NCI-H2081 treated with DMSO at 0.1 percent for 48 hours (cell line): ENCODE results near the gene ASB10.

Experiments
- DNase-seq: peaks from one replicate; lab custom pipeline; 2025; lab: John Stamatoyannopoulos, UW

ASB10 gene

DNA sequence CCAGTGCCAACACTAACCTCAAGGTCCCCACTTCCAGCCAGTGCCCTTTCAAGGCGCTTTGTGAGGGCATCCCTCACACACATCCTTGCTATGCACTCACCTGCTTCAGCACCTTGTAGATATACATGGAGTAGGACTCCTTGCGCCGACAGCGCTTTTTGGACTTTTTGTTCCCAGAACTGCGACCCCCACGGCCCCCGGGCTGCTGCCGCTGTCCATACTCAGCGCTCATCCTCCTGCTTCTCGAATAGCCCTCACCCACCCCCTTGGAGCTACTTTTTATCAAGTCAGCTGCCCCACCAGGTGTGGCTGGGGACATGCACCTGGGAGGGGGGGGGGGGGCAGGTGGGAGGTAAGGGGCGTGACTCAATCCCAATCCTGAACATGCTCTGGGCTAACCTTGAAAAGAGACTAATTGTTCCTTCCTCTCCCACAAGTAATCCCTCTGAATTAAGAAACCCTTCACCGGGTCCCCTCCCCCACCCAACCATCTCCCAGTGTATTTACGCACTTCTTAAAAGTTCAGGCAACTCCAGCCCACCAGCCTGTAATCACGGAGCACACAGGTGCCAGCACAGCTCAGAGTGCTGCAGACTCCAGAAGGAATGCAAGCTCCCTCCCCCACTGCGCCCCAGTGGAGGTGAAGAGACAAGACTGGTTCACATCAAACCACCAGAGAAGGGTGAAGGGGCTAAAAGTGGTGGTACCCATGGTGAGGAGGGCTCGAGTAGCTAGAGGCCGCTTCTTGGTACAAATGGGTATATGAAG, 23.2 kb upstream of the ASB10 start, which contains the start of gene H2BK1:
Gene H2BK1 (minus strand): TSS at position 402 of the 768 bp plus-strand sequence. CDS start 170 bp downstream, at position 232.
- DNase-seq, result no peak

DNA sequence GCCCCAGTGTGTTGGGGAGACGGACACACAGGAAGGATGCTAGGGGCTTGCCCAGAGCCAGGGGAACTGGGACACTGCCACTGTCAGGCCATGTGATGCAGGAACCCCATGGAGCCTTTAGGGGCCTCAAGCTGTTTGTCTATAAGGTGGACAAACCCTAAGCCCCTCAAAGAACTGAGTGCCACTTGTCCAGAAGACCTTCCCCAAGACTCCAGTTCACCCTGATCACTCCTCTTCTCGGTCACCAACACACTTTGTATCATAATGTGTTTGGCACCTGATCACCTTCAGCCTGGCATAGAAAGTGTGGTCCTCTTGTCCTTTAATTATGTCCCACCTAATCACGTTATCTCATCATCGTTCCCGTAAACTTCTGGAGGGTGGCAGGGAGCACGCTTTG, 22.5 kb upstream of the ASB10 start:
- no peak for DNase-seq

DNA sequence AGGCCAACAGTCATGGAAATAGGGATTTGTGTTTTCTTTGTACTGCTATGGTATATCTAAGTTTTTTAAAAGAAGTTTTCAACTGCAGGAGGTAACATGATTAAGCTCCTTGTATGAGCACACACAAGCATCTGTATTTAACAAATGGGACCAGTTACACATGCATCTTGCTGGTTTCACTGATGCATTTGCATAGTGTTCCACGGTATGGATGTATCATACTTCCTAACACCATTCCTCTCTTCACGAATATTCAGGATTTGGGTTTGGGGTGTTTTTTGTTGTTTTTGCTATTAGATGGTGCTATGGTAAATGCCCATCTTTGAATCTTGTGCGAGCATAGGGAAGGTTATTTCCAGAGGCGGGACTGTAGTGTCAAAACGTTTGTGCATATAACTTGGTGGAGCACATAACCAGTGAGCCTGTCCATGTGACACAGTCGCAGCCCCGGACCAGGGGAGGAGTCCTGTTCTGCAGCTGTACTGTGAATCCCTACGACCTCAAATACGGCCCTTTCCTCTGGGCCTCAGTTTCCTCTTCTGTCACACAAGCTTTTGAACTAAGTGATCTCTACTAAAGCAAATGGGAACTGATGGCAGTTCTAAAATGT, 21.3 kb upstream of the ASB10 start:
- no peak for DNase-seq

DNA sequence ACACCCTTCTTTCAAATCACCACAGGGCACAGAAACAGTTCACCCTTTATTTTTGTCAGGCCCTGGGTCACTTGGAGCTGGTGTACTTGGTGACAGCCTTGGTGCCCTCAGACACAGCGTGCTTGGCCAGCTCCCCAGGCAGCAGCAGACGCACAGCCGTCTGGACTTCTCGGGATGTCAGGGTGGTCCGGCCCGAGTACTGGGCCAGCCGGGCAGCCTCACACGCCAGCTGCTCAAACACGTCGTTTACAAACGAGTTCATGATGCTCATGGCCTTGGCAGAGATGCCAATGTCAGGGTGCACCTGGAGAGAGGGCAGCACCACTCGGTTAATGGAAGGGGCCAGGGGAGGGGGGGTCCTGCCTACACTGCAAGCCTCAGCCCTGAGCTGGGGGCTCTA, 20.8 kb upstream of the ASB10 start:
- no peak for DNase-seq

DNA sequence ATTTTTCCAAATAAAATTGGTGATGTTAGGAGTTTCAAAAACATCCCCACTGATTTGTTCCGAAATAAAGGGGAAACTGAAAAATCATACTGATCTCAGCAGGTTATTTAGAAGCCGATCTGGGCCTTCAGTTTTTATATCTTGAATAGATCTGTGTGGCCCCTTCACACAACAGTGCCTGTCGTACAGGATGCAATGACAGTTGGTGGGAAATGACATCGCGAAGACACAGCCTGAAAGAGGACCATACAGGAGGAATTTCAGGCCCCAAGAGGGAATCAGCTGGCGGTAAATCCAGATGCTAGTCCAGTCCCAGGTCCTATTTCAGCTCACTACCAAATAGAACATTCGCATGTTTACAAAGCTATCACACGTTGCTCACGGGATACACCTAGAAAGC, 20.3 kb upstream of the ASB10 start:
- no peak for DNase-seq

DNA sequence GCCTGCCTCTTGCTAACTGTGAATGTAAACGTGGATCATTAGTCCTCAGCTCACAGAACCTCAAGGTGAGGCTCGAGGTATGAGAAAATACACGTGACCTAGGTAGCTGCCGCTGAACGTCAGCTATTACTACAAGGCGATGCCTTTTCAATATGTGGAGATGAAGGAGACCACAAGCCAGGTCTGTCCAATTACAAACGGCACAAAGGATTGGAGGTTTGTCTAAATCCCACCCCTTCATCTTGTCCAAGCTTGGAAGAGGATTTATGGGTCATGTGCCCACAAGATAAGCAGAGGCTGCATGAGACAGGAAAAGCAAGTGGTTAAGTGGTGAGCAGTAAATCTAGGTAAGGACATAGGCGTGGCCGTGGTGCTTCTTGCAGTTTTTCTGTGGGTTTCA, 19.9 kb upstream of the ASB10 start:
- DNase-seq, result no peak

DNA sequence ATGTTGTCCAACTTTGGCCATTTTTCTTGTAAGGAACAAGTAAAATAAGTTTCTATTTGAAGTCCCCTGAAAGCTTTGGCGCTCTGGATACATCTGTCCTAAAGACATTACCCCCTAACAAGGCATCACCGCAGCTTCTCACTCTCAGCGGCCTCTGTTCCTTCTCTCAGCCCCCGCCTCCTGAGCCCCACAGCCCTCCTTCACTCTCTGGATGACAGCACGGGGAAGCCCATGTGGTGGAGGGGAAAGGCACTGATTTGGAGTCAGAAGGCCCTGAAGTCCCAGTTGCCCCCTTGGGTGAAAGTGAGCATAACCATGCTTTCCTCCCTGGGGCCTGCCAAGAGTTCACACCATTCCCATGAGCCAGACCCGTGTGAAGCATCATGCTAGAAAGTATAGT, 18.7 kb upstream of the ASB10 start:
- DNase-seq, result no peak

DNA sequence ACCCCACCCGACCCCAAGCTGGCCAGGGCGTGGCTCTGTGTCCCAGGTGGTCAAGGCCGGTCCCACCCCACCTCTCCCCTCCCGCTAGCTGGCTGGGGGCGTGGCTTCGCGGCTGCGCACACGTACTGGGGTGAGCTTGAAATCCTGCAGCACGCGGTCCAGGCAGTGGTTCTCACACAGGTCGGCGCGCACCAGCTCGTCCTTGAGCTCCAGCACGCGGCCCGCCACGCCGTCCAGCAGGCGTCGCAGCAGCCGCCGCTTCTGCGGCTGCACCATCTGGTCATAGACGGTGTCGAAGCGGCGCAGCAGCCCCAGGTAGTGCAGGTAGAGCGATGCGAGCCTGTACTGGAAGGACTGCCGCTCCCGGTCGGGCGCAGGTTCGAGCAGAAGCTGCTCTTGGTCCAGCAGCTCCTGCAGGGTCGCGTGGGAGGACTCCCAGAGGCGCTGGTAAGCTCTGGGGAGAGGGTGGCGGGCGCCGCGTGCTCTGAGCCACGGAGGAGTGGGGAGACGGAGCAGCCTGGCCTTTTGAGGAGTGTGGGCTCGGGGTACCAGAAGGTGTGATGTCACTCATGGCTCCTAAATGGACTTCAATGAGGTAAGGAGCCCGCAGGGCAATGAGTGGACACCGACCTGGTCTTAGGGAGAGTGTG, 17.5 kb upstream of the ASB10 start:
- no peak for DNase-seq

DNA sequence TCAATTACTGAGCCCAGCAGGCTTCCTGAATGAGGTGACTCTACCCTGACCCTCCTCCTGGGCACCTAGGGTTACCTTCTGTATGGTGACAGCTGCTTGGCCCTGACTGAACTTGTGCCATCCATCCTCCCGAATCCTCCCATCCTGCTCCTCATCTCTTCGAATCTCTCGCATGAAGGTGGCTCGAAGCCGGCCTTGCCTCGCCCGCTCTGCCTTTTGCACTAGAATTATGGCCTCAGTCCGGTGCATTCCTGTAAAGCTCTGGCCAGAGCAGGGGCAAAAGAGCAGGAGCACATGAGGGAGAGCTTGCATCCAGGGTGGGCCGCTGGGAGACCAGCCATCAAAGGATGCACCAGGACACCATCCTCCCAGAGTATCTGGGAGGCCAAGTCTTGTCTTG, 15.8 kb upstream of the ASB10 start:
- no peak for DNase-seq

DNA sequence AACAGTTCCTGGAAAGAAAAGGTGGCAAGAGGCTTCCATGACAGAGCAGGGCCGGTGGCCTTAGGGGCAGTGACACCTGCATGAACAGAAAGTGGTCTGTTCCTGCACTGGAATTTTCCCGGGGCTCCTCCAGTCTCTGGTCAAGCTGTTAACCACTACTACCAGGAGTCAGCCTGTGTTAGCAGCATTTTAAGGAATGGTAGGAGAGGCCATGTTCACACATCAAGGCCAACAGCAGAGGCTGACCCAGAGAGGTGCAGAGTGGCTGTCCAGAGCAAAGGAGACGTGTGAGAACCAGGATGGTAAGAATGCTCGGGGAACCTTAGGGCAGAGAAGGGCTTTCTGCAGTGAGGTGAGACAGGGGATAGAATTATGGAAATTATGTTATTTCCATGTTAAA, 14.7 kb upstream of the ASB10 start:
- no peak for DNase-seq

DNA sequence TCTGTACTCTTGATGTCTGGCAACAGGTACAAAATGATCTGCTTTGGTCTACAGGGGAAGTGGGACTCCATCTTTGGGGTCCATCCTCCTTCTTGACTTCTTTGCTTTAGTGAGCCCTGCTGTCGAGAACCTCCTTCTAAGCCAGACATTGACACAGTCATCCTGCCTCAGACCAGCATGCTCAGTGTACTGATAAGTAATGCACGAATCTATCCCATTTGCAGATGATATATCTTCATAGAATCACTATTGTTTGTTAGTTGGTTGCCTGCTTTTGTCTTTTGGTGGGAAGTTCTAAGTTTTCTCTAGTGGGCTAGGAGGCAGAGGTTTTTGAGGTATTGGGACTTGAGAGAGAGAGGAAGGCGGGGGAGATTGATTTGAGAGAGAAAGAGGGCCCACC, 14.3 kb upstream of the ASB10 start:
- DNase-seq, result no peak

DNA sequence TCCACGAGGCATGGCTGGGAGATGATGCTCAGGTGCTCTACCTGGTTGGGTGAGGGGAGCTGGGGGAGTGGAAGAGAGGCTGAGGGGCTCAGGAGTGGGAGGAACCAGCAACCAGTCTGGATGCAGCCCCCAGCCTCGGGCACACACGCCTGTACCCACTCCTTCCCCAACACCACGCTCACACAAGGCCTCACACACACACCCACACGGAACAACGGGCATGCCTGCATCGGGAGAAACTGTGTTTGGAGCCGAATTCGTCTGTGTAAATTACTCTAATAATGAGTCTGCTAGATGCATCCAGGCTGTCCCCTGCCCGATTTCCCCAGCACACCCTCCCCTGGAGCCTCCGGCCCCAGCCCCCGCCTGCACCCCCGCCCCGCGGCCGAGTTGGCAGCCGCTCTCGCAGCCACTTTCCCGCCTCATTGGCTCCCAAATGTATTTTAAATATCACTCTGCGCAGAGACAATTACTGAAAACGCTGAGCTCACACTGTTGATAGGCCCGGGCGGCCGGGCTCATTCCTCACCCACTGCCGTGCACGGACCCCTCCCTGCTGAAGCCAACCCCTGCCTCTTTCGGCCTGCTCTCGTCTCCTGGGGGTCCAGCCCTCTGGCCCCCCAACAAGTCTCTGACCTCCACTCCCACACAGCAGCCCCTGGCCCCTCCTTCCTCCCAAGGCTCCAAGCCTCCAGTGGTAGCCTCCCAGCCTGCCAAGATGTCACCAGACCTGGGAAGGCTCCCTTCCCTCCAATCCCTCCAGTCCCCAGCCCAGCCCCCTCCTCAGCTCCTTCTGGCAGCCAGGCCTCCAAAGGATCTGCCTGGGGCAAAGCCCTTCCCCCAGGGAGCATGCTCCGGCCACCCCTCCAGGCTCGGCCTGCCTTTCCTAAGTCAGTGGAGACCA, 12.1 kb upstream of the ASB10 start:
- DNase-seq, result peak; percentile 38

DNA sequence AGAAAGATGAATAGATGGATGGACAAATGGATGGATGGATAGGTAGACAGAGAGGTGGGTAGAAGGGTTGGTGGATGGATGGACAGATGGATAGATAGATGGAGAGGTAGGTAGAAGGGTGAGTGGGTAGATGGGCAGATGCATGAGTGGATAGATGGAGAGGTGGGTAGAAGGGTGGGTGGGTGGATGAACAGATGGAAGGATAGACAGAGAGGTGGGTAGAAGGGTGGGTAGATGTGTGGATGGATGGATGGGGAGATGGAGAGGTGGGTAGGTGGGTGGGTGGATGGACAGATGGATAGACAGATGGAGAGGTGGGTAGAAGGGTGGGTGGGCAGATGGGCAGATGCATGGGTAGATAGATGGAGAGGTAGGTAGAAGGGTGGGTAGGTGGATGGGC, 10.9 kb upstream of the ASB10 start:
- DNase-seq, result no peak

DNA sequence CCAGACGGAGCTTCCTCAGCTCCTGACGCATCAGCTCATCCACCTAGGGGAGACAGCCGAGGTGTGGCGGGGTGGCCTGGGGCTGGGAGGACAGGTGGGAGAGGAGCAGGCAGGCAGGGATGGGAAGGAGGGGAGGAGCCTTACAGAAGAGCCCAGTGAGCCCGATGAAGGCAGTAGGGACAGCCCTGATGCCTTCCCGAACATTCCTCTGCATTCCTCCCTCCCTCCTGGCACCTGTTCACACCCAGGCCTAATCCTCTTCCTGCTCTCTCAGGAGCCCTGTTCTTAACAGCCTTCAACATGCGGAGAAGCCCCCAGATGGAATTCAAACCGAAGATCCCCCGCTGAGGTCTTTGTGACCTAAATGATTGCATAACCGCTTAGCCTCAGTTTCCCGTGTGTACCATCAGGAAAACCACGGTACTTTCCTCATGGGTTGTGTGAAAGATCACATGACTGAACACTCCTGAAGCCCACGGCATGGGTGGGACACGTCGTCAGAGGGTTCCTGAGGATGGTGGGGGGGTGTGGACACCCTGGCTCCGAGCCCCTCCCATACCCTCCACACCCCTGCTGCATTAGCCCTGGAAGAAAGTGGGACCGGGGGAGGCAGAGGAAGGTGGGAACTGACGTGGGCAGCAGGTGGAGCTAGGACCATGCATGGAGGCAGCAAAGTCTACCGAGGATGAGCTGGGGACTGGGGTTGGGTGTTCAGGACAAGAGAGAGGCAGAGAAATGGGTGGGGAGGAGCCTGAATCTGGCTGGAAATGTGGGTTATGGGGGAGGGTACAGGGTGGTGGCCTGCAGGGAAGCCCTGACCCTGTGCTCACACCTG, 8.8 kb upstream of the ASB10 start:
- no peak for DNase-seq

DNA sequence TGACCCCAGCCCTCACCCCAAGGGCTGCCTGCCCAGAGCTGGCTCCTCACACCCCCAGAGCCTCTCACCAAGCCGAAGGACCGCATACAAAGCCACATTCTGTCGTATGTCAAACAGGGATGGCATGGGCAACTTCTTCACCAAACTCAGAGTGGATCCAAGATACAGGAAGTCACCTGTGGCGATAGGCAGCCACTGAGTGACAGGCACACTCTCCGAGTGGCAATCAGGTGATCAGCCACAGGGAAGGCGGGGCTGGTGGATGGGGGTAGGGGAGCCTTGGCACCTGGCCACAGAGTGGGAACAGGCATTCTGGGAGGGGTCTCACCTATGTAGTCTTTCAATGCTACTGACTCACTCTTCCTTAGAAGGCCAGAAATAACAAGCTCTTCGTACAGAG, 7.1 kb upstream of the ASB10 start:
- DNase-seq, result no peak

DNA sequence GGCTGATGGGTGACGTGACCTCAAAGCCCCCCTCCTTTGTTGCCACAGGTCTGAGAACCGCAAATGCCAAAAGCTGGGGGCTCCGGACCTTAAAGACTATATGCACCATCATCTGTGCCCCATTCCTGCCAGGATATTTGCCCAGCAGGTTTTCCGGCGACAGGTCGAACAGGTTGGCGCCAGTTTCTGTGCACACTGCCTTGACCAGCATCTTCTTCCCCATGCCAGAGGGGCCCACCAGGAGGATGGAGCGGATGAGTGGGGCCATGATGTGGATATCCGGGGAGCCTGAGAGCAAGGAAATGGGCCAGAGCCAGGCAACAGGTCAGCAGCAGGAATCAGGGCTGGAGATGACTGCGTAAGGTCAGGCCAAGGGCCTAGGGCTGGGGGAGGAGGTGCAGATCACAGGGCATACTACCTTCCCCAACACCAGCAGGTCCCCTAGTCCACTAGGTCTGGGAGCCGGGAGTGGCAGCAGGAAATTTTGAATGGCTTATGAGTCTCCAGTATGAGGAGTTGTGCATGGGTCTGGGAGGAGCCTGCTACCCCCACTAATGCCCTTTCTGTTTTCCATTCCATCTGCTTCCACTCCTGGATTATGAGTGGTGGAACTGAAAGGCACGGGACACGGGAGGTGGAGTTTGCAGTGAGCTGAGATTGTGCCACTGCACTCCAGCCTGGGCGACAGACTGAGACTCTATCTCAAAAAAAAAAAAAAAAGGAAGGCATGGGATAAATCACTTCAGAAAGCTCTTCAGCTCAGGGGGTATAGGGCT, 6.3 kb upstream of the ASB10 start:
- no peak for DNase-seq

DNA sequence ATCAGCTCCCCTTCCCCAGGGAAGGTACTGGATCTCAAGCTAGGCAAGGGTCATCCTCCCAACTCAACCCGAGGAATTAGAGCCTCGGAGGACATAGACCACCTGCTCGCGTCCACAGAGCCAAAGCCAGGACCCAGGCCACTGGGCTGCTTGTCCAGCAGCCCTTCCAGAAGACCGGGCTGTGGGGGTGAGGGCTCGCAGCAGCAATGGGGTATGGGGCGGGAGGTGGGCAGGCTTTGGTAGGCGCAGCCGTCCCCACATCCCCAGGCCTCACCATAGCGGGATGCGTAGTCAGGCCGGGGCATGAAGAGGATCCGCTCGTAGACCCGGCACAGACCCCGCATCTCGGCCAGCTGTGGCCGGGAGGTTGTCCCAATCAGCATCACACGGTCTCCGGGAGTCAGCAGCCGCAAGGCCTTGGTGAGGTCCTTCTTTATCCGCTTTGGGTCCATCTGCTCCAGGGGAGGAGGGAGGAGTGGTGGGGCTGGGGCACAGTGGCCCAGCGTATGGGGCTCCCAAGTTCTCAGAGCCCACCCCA, 5.0 kb upstream of the ASB10 start:
- no peak for DNase-seq

DNA sequence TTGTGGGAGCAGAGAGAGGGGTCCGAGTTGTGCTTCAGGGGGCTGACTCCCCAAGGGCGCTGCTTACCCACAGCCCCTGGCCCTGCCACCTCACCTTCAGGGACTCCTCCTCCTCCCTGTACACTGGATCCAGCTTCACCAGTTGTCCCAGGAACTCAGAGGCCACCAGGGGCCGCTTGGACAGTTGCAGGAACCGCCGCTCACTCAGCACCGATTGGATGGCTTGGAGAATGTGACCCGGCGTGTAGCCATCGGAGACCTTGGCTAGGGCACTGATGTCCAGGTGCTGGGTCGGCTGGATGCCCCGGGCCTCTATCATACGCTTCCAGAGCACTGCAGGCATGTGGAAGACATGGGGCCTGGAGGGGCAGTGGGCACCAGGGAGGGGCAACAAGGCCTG, 4.5 kb upstream of the ASB10 start:
- no peak for DNase-seq

DNA sequence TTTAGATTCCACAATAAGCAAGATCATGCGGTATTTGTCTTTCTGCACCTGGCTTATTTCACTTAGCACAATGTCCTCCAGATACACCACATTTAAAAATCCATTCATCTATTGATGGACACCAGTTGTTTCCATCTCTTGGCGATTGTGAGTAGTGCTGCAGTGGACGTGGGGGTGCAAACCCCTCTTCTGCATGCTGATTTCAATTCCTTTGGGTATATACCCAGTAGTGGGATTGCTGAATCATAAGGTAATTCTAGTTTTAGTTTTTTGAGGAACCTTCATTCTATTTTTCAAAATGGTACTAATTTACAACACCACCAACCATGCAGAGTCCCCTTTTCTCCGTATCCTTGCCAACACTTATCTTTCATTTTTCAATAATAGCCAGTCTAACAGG, 2.0 kb upstream of the ASB10 start:
- DNase-seq, result no peak

DNA sequence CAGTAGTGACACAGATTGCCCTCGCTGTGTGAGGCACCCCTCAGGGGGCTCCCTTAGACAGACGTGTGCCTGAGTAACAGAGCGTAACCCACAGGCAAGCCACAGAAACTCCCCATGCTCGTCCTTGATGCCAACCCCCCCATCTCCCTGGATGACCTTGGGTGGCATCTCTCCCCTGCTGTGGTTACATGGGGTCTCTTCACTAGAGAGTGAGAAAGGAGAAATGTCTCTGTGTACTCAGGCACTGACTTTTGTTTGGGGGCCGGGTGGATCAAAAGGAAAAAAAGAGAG, 1.1 kb upstream of the ASB10 start:
- DNase-seq, result no peak
